IPS-20b (cell line): ENCODE data around the gene GPR39.

Experiments used
- H3K27ac ChIP-seq: one replicate; pipeline ENCODE4 v1.5.1; 2013; ENCODE audit warnings: low read length
- H3K27me3 ChIP-seq: 2 replicates; pipeline ENCODE4 v1.6.1; 2013; ENCODE audit warnings: mild to moderate bottlenecking, low read length, inconsistent platforms; ENCODE audit not compliant: insufficient read depth
- H3K36me3 ChIP-seq: 2 replicates; pipeline ENCODE4 v1.6.1; 2013; ENCODE audit warnings: low read depth, mild to moderate bottlenecking, inconsistent platforms, low read length, moderate library complexity; ENCODE audit not compliant: insufficient read depth
- H3K4me1 ChIP-seq: 2 replicates; pipeline ENCODE4 v1.6.1; 2013; ENCODE audit warnings: mild to moderate bottlenecking, control low read depth, inconsistent platforms, low read length, moderate library complexity; ENCODE audit not compliant: insufficient read depth
- H3K4me3 ChIP-seq: 2 replicates; pipeline ENCODE4 v1.5.1; 2013; ENCODE audit warnings: mild to moderate bottlenecking, low read length, inconsistent platforms
- H3K9ac ChIP-seq: 2 replicates; pipeline ENCODE4 v1.6.1; 2013; ENCODE audit warnings: low read depth, mild to moderate bottlenecking, inconsistent platforms, low read length, moderate library complexity
- H3K9me3 ChIP-seq: 2 replicates; pipeline ENCODE4 v1.6.1; 2013; ENCODE audit warnings: mild to moderate bottlenecking, low read depth, low read length, inconsistent platforms; ENCODE audit not compliant: insufficient read depth

GPR39 gene

GRCh38 chr2:132416723-132417395 lies at the start of gene GPR39:
TSS of gene GPR39 (plus strand) at chr2:132416805.
- Histone ChIP-seq H3K36me3 (no peaks in the 10 kb centered on the region), H3K27me3 (peaks cover 48% of the 10 kb centered on the region), H3K9me3 (no peaks in the 10 kb centered on the region), H3K4me3 (peak within 1 kb of the TSS; percentile 70), H3K9ac (peak within 1 kb of the TSS; percentile 21; the same call in 1 of the 2 replicates), H3K27ac (no peak within 1 kb of the TSS), H3K4me1 (0 out of 2 replicates have a peak, but pooled peaks cover 3% of the 10 kb centered on the region)

- no peaks in the 10 kb centered on the region for H3K4me1 ChIP-seq
- no peaks in the 10 kb centered on the region for H3K36me3 ChIP-seq
- H3K4me3 ChIP-seq = no peak overlapping the region
- H3K27me3 ChIP-seq = no peaks in the 10 kb centered on the region
- H3K9me3 ChIP-seq = peaks cover 2% of the 10 kb centered on the region
- H3K9ac ChIP-seq = no peak overlapping the region
- H3K27ac ChIP-seq = no peak overlapping the region
These were observed 48.4 kb upstream of the GPR39 start for GRCh38 chr2:132368191-132368590.

- Histone ChIP-seq H3K4me1 (no peaks in the 10 kb centered on the region), H3K27ac (no peak overlapping the region), H3K36me3 (no peaks in the 10 kb centered on the region), H3K4me3 (no peak overlapping the region), H3K9ac (no peak overlapping the region), H3K27me3 (no peaks in the 10 kb centered on the region), H3K9me3 (peaks cover 8% of the 10 kb centered on the region)
These were observed 44.3 kb upstream of the GPR39 start for GRCh38 chr2:132372276-132372675.

- no peak overlapping the region for H3K9ac ChIP-seq
- H3K4me1 ChIP-seq = no peaks in the 10 kb centered on the region
- H3K9me3 ChIP-seq = peaks cover 8% of the 10 kb centered on the region
- no peaks in the 10 kb centered on the region for H3K27me3 ChIP-seq
- H3K27ac ChIP-seq = no peak overlapping the region
- no peak overlapping the region for H3K4me3 ChIP-seq
- no peaks in the 10 kb centered on the region for H3K36me3 ChIP-seq
These were observed 43.0 kb upstream of the GPR39 start for GRCh38 chr2:132373391-132374135.

- H3K4me3 ChIP-seq = no peak overlapping the region
- H3K9ac ChIP-seq = no peak overlapping the region
- no peak overlapping the region for H3K27ac ChIP-seq
- H3K36me3 ChIP-seq = no peaks in the 10 kb centered on the region
- H3K27me3 ChIP-seq = no peaks in the 10 kb centered on the region
- H3K4me1 ChIP-seq = no peaks in the 10 kb centered on the region
- H3K9me3 ChIP-seq = peaks cover 8% of the 10 kb centered on the region
These were observed 42.5 kb upstream of the GPR39 start for GRCh38 chr2:132374151-132374550.

GRCh38 chr2:132374551-132374950 lies 42.1 kb upstream of the GPR39 start:
- H3K9me3 ChIP-seq = peaks cover 8% of the 10 kb centered on the region
- H3K27ac ChIP-seq = no peak overlapping the region
- H3K9ac ChIP-seq = no peak overlapping the region
- H3K4me1 ChIP-seq = no peaks in the 10 kb centered on the region
- H3K27me3 ChIP-seq = no peaks in the 10 kb centered on the region
- H3K36me3 ChIP-seq = no peaks in the 10 kb centered on the region
- H3K4me3 ChIP-seq = no peak overlapping the region

GRCh38 chr2:132374961-132375360 lies 41.6 kb upstream of the GPR39 start:
- no peaks in the 10 kb centered on the region for H3K36me3 ChIP-seq
- no peaks in the 10 kb centered on the region for H3K27me3 ChIP-seq
- H3K4me1 ChIP-seq = no peaks in the 10 kb centered on the region
- no peak overlapping the region for H3K4me3 ChIP-seq
- H3K9ac ChIP-seq = no peak overlapping the region
- no peak overlapping the region for H3K27ac ChIP-seq
- H3K9me3 ChIP-seq = peaks cover 9% of the 10 kb centered on the region

GRCh38 chr2:132381376-132381775 lies 35.2 kb upstream of the GPR39 start:
- Histone ChIP-seq H3K27me3 (no peaks in the 10 kb centered on the region), H3K27ac (no peak overlapping the region), H3K9me3 (peaks cover 5% of the 10 kb centered on the region), H3K4me1 (no peaks in the 10 kb centered on the region), H3K9ac (no peak overlapping the region), H3K36me3 (no peaks in the 10 kb centered on the region), H3K4me3 (no peak overlapping the region)

- H3K9ac ChIP-seq = no peak overlapping the region
- peaks cover 5% of the 10 kb centered on the region for H3K9me3 ChIP-seq
- no peak overlapping the region for H3K4me3 ChIP-seq
- H3K27me3 ChIP-seq = no peaks in the 10 kb centered on the region
- no peaks in the 10 kb centered on the region for H3K4me1 ChIP-seq
- no peaks in the 10 kb centered on the region for H3K36me3 ChIP-seq
- H3K27ac ChIP-seq = no peak overlapping the region
These were observed 32.6 kb upstream of the GPR39 start for GRCh38 chr2:132383956-132384355.

GRCh38 chr2:132384491-132385151 lies 32.0 kb upstream of the GPR39 start:
- H3K36me3 ChIP-seq = no peaks in the 10 kb centered on the region
- H3K9me3 ChIP-seq = peaks cover 5% of the 10 kb centered on the region
- H3K9ac ChIP-seq = no peak overlapping the region
- H3K27me3 ChIP-seq = no peaks in the 10 kb centered on the region
- no peak overlapping the region for H3K27ac ChIP-seq
- H3K4me3 ChIP-seq = no peak overlapping the region
- H3K4me1 ChIP-seq = no peaks in the 10 kb centered on the region

- Histone ChIP-seq H3K4me3 (no peak overlapping the region), H3K36me3 (no peaks in the 10 kb centered on the region), H3K9me3 (no peaks in the 10 kb centered on the region), H3K9ac (no peak overlapping the region), H3K4me1 (0 out of 2 replicates have a peak, but pooled peaks cover 6% of the 10 kb centered on the region), H3K27ac (no peak overlapping the region), H3K27me3 (peaks cover 3% of the 10 kb centered on the region; the same call in 1 of the 2 replicates)
These were observed 29.5 kb upstream of the GPR39 start for GRCh38 chr2:132387126-132387525.
